GDM1 (cell line): Measurements from ENCODE around the gene TMCC1.
"Not testable (repeated sequence)": the region's sequence is repeated elsewhere in the genome, so short reads cannot be mapped to it uniquely, and the experiment has no call there.

ENCODE experiments used
- DNase-seq: peaks from one replicate; lab custom pipeline; 2025; lab: John Stamatoyannopoulos, UW

TMCC1 gene

DNA sequence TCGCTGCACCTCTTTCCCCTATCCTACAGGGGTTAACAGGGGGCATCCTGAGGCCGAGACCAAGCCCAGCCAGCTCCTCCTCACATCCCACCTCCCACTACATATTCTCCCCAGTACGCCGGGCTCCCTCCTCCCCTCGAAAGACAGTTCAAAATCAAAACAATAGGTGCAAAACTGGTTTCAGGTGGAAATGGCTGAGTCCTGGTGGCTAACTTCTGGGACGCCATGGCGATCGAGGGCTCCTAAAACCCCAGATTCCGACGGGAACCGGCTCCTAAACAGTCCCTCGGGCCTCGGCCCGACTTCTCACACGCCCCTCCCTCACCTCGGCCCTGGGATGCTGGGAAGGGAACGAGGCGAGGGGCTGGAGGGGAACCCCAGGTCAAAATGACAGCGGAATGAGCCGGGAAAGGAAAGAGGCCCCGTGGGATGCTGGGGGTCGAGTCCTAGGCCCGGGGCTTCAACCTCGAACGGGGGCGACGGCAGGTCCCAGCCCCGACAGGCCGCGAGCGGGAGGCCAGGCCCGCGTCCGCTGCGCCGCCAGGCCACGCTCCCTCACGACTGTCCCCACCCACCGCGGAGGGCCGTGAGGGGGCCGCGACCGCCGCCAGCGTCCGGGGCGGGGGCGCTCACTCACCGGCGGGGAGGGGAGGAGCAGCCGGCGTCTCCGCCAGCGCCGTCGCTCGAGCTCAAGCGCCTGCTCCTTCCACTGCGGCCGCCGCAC, 492 bp downstream of the TMCC1 start:
- DNase-seq = peak; percentile 71

DNA sequence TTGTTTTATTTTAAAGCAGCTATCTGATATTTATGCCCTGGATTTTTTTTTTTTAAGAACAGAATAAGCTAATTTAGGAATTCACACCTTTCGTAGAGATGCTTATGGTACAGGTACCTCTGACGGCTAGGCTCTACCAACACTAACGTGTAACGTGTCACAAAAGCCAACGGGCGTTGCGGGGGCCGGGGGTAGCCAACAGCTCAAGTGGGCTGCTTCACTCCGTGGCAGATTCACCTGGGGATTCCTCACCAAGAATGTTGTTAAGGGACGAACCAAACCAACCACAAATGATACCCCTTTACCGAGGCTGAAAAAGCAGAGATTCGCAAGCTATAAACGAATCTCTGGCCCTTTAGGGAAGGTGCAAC, 1.0 kb downstream of the TMCC1 start:
- no peak for DNase-seq

DNA sequence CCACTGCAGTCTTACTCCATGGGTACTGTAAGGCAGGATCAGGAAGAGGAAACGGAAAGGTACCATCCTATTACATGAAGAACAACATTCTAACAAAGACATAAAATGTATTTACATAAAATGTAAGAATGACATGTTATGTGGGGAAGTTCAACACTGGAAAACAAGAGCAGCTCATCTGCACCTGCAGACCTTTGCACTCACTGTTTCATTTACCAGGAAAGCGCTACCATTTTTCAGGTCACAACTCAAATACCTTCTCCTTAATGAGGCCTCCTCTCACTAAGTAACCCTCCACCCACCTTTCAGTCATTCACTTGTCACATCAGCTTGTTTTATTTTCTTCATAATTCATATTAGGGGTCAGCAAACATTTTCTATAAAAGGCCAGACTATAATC, 2.6 kb downstream of the TMCC1 start:
- DNase-seq = no peak

DNA sequence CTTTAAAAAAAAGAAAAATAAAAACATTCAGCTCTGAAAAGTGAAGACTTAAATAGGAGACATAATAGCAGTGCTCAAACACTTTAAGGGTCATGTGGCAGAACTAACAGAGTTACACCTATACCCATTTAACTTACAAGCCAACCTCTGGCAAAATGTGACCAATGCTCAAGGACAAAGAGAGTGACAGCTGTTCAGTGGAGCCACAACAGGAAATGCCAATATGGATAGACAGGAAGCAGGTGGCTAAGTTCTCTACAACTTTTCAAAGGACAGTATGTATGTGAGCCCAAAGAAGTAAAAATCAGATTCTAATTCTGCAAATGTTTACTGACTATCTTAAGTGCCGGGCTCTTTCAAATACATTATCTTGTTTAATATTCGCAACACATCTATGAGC, 3.4 kb downstream of the TMCC1 start:
- DNase-seq = peak; percentile 3

DNA sequence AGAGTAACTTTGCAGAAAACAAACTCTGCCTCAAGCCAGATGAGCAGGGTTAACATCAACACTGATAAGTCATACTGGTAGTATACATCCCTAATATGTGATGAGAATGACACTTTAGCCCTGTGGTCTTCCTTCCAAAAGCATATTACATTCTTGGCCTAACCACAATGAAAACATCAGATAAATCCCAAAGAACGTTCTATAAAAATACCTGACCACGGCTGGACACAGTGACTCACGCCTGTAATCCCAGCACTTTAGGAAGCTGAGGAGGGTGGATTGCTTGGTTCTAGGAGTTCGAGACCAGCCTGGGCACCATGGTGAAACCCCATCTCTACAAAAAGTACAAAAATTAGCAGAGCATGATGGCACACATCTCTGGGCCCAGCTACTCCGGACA, 4.7 kb downstream of the TMCC1 start:
- no peak for DNase-seq

DNA sequence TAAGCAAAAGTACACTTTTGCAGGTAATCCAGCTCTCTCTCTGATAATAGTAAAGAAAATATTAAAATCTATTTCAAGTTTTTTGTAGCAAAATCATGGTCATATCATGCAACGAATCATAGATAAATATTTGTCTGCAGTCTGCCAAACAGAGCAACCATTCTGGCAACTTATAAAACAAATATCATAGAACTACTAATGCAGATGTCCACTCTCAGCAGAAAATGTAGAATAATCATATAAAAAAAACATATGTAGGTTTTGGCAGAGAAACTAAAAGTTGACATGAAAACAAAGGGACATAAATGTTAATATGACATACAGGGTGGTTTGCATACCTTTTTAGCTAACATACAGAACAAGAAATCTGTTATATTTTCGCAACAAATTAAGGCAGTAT, 12.2 kb downstream of the TMCC1 start:
- DNase-seq = no peak

DNA sequence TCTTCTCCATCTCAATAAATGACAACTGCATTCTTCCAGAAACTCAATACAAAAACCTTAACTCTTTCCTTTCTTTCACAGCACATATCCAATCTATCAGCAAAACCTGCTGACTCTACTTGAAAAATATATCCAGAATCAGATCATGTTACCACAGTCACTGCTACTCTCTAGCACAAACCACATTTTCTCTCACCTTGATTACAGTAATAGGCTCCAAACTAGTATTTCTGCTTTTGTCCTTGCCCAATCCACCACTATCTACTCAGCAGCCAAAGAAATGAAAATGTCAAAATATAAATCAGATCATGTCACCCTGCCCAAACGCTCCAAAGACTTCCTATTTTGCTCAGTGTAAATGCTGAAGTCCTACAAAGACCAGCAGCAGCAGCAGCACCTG, 15.2 kb downstream of the TMCC1 start:
- no peak for DNase-seq

DNA sequence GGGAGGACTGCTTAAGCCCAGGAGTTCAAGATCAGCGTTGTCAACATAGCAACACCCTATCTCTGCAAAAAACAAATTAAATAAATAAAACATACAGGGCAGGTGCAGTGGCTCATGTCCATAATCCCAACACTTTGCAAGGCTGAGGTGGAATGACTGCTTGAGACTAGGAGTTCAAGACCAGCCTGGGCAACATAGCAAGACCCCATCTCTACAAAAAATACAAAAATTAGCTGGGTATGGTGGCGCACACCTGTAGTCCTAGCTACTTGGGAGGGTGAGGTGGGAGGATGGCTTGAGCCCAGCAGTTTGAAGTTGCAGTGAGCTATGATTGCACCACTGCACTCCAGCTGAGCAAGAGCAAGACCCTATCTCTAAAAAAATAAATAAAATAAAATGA, 19.0 kb downstream of the TMCC1 start:
- DNase-seq = not testable (repeated sequence)

DNA sequence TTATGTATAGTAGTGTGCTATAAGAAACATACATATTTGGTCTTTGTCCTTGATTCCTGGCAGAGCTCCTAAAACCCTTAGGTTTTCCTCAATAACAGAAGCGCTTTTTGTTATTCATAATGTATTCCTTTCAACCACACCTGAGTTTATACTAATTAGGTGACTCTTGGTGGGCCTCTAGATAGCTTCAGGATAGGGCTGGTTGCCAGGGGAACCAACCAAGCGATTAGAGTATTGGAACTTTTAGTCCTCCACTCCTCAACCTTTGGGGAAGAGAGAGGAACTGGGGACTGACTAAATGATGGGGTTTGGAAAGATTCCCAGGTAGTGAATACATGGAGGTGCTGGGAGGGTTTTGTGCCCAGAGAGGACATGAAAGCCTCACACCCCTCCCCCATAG, 24.6 kb downstream of the TMCC1 start:
- no peak for DNase-seq

DNA sequence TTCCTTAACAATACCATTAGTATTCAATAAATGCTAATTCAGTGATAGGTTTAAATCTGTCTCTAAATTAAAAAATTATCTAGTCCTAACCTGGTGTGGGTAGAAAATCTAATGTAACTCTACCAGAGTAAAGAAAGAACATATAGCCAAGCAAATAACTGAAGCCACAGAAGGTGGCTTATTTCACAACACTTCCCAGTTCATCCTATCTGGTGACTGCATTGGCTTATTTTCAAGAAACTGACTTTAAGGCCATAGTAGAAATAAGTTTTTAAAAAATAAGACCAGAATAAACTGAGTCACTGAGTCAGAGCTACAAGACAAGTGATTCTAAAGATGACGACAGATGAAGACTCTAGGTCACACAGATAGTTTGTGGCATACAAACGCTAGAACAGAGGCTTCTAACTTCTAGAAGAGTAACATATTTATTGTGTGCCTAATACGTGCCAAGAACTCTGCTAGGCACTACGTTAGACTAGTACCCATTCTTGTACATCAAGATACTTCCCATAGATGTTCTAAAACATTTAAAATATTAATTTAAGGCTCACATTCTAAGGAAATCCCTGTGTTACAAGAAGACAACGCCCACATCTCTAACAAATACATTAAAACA, 25.9 kb downstream of the TMCC1 start:
- no peak for DNase-seq

DNA sequence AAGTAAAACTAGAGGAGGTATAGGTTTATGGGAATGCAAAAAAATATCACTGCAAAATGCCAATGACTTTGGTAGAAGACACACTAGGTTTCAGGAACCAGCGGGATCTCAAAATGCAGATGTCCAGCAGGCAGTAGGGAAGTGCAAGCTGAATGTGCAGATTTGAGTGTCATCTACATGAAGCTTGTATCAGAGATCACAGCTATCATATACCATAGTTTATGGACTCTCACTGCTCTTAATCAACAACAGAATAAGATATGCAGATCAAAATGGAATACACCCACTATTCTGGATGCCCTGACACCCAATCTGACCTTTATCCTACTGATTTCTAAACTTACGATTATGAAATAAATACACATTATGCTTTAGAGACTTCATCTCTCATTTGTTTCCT, 27.7 kb downstream of the TMCC1 start:
- DNase-seq = no peak

DNA sequence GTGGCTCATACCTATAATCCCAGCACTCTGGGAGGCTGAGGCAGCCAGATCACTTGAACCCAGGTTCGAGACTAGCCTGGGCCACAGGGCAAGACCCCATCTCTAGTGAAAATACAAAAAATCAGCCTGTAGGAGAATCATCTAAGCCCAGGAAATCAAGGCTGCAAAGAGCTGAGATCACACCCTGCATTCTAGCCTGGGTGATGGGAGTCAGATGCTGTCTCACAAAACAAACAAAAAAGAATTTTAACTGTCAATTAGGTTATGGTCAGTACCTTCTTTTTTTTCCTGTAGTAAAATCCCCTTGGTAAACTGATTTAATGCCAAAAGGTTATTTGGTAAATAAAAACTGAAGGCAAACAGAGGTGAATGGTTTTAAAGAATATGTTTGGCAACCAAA, 29.0 kb downstream of the TMCC1 start:
- DNase-seq = no peak

DNA sequence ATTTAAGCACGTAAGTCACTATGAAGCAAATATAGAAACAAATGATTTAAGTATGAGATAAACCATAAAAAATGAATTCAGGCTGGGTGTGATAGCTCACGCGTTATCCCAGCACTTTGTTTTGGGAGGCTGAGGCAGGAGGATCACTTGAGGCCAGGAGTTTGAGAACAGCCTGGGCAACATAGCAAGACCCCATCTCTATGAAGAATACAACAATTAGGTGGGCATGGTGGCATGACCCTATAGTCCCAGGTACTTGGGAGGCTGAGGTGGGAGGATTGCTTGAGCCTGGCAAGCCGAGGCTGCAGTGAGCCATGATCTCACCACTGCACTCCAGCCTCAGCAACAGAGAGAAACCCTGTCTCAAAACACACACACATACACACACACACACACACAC, 34.2 kb downstream of the TMCC1 start:
- DNase-seq = no peak

DNA sequence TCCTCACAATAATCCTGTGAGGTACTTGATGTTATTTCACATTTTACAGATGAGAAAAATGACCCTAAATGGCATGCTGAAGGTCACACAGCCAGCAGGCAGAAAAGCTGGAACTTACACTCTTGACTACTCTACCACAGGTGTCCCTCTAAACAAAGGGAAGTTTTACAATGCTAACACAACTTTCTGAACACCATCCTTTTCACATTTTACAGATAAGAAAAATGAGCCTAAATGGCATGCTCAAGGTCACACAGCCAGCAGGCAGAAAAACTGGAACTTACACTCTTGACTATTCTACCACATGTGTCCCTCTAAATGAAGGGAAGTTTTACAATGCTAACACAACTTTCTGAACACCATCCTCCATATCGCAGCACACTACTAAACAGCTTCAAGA, 35.6 kb downstream of the TMCC1 start:
- DNase-seq = no peak

DNA sequence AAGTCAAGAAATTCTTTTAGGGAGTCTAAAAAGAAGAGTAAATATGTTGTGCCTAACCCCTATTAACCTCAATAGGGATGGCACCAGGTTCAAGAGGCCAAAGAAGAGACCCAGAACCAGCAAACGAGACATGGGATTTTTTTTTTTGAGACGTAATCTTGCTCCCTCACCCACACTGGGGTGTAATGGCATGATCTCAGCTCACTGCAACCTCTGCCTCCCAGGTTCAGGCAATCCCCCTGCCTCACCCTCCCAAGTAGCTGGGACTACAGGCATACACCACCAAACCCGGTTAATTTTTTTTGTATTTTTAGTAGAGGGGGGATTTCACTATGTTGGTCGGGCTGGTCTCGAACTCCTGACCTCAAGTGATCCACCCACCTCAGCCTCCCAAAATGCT, 36.7 kb downstream of the TMCC1 start:
- DNase-seq = not testable (repeated sequence)

DNA sequence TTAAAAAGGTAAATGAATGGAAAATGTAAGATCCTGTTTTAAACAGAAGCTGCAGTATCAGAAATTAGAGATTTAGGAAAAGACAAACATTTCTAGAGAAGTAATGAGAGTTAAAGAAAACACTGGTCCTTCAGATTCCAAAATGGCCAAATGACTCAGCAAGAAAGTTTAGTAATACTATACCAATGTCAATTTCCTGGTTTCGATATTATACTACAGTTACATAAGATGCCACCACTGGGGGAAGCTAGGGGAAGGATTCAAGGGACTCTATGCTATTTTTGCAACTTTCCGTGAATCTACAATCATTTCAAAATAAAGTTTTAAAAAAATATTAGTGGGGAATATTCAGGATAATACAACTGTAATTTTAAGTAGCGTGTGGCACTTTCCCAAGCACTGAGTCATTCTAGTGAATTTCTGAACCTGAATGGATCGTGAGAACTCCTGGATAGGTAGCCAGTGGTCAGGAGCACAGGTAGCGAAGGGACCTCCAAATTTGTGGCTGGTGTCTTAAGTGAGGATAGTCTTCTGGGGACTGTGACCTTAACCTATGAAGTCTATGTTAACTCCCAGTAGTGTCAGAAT, 37.6 kb downstream of the TMCC1 start:
- no peak for DNase-seq

DNA sequence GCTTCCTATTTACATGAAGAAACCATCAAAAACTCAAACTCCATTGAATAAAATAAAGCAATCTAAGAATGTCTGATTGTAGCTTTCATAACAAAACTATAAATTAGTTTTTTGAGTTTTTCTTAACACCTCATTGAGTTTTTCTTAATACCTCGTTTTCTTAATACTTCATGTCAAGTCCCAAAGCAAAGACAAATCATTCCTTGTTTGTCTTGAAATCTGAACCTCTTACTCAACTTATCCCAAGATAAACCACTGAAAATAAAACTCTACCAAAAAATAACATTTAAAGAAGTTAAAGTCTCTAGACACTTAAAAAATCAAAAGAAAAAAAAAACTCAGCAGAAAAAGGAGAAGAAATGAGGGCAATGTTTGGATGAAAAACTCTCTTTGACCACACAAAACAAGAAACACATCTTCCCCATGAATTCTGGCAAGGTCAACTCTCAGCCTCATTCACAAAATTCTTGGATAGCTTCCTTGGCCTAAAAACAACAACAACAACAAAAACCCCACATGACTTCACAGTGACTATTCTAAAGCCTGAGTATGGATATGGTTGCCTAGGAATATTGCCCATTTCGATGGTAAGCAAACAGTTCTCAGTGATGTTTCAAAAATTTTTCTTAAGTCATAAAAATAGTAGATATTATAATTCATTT, 38.2 kb downstream of the TMCC1 start:
- no peak for DNase-seq

DNA sequence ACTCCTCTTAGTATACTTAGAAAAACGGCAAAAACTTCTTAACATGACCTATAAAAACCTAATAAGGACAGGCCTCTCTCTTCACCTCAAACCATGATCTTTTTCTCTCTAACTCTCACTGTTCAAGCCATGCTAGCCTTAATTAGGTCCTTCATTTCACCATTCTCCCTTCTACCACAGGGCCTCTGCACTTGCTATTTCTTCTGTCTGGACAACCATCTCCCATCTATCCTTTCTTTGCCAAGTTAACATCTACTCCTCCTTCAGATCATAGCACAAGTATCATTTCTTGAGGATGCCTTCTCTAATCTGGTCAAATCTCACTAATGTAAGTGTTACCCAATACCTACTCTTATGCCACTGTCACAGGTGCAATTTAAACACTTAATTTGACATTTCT, 39.1 kb downstream of the TMCC1 start:
- no peak for DNase-seq

DNA sequence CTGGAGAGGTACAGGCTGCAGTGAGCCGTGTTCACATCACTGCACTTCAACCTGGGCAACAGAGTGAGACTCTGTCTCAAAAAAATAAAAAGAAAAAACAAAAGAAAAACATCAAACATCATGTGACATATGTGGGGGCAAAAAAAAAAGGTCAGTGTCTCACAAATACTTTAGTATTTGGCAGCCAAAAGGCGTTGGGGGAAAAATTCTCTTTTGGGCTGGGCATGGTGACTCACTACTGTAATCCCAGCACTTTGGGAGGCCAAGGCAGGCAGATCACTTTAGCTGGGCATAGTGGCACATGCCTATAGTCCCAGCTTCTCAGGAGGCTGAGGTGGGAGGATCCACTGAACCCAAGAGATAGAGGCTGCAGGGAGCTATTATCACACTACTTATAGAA, 47.6 kb downstream of the TMCC1 start:
- no peak for DNase-seq

DNA sequence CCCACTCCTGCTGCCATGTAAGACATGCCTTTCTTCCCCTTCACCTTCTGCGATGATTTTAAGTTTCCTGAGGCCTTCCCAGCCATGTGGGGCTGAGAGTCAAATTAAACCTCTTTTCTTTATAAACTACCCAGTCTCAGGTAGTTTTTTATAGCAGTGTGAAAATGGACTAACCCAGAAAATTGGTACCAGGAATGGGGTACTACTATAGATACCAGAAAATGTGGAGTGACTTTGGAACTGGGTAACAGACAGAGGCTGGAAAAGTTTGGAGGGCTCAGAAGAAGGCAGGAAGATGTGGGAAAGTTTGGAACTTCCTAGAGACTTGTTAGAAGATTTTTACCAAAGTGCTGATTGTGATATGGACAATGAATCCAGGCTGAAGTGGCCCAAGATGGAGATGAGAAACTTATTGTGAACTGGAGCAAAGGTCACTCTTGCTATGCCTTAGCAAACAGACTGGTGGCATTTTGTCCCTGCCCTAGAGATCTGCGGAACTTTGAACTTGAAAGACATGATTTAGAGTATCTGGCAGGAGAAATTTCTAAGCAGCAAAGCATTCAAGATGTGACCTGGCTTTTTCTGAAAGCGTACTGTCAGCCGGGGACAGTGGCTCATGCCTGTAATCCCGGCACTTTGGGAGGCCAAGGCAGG, 52.7 kb downstream of the TMCC1 start:
- no peak for DNase-seq

DNA sequence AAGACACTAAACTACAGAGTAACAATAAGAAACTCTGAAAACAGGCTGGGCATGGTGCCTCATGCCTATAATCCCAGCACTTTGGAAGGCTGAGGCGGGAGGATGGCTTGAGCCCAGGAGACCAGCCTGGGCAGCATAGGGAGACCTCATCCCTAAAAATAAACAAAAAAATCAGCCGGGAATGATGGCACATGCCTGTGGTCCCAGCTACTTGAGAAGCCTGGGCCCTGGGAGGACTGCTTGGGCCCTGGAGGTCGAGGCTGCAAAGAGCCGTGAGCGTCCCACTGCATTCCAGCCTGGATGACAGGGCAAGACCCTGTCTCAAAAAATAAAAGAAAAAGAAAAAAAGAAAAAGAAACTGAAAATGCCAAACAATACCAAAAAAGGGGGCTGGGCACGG, 55.4 kb downstream of the TMCC1 start:
- DNase-seq = no peak

DNA sequence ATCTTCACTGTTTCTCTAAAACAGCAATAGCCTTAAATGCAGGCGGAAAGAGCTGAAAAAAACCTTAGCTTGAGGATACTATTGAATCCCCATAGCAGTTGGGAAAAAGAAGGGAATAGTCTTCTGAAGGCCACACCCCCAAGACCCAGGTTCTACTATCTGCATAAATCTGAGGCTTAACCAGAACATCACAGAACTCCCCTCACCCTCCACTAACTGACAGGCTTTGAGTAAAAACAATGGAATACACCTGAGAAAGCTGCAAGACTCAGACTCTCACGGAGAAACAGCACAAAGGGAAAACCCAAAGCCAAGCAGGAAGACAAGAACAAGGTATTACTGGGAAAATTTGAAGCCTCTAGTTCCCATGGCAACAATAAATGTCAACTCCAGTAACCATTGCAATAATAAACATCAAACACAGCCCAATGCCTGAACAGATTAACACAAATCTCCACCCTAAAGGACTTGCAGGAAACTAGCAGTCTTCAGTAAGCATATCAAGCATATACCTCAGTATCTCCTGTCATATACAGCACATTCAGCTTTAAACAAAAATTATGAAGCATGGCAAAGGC, 56.4 kb downstream of the TMCC1 start:
- DNase-seq = no peak
